GM18505 (cell line): ENCODE measurements around the gene PYGB.

Experiments
- ATAC-seq: cut with Tn5 transposase; IDR thresholded peaks from one replicate; pipeline ENCODE4 v1.9.1; 2021; ENCODE audit not compliant: unreplicated experiment
- POLR2A ChIP-seq: IDR thresholded peaks from 4 replicates; pipeline ENCODE4 v1.6.1; 2011; ENCODE audit warnings: borderline replicate concordance; ENCODE audit not compliant: insufficient read depth, insufficient read length; ENCODE audit errors: extremely low read depth

The PYGB gene

DNA sequence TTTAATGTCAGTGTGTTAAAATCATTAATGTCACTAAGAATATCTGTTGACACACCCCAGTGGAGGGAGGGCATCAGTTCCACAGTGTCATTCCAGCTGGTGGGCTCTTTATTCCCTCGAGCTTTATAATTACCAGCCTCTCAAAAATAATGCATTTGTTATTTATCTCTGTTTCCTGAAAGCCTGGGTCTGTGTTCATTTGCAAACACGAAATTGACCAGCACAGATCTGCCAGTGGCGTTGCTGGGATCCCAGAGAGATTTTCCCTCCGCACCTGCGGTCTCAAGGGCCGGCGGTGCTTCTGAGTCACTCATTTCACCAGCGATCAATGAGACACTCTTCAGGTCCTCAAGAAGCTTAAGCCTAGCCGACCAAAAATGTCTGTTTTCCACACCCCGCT, 5.7 kb upstream of the PYGB start:
- ATAC-seq = no peak
- TF ChIP-seq POLR2A = no peak

DNA sequence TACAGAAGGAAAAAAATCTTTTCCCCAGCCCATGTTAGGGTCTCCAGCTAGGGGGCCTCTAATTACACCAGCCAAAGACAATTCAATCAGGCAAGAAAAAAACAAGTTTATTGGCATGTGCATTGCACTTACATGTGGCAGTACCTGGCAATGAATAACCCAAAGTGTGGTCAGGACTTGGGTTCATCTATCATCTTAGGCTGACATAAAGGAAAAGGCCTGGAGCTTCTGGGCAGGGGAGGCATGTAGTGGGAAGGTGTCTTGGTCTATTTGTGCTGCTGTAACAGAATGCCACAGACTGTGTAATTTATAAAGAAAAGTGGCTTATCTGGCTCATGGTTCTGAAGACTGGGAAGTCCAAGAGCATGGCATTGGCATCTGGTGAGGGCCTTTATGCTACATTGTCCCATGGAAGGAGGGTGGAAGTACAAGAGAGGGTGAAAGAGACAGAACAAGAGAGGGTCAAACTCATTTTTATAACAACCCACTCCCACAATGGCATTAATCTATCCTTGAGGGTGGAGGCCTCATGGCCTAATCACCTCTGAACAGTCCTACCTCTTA, 4.4 kb upstream of the PYGB start:
- no peak for ATAC-seq
- no peak for TF ChIP-seq POLR2A

DNA sequence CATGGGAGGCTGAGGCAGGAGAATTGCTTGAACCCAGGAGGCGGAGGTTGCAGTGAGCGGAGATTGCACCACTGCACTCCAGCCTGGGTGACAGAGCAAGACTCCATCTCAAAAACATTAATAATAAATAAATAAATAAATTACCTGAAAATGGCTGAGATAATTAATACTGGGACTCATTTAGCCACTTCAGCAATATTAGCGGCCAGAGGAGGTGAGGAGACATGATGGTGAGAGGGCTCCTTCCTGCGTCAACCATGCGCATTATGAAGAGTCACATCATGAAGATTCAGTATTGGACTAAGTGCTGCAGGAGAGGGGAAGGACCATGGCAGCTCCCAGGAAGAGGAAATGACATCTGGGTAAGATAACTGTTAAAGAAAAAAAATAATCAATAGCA, 2.9 kb upstream of the PYGB start:
- ATAC-seq = no peak
- TF ChIP-seq POLR2A = no peak

DNA sequence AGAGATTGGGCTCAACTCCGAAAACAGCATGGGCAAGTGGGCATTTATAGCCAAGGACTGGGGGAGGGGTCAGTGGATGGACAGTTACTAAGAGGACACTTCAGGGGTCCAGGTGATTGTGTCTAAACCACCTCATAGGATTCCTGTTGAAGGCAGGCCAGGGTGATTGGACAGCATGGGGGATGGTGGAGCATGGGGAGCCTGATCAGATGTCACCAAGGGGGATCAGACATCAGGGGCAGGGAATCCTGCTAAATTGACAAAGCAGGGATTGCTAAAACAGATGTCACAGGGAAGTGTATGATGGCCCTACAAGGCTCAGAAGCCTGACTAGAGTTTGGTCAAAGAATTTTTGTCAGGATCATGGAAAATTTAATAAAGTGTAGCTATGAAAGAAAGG, 2.4 kb upstream of the PYGB start:
- no peak for ATAC-seq
- TF ChIP-seq POLR2A = no peak

DNA sequence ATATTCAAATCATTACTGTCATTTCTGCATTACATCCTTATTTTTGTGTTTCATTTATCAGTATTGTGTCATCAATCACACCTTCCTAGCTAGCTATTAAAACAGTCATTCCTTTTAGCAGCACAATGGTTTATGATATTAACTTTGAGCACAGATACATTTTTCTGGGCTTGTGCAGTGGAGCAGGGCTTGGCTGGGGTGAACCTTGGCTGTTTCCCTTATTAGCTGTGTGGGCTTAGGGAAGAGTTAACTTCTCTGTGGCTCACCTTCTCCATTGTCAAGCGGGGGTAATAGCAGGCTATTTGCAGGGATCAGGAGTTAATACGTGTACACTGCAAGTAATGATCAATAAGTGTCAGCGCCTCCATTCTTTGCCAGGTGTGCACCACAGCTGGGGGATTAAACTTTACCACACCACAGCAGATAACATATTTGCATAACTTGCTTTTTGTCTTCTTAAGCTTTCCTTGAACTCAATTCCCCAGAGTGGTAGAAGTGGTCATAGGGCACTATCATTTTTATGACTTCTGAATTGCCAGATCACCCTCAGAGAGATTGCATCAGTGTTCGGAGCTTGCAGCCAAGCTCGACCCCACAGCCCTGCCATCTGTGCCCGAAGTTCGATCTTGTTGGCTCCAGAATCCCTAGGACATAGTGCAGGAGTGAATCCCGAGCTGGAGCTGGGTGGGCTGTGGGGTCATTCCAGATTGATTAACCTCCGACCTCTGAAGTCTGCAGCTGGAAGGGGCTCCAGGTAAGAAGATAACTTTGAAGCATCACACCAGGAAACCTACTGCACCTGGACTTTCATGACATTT, 1.5 kb upstream of the PYGB start:
- ATAC-seq = no peak
- no peak for TF ChIP-seq POLR2A

DNA sequence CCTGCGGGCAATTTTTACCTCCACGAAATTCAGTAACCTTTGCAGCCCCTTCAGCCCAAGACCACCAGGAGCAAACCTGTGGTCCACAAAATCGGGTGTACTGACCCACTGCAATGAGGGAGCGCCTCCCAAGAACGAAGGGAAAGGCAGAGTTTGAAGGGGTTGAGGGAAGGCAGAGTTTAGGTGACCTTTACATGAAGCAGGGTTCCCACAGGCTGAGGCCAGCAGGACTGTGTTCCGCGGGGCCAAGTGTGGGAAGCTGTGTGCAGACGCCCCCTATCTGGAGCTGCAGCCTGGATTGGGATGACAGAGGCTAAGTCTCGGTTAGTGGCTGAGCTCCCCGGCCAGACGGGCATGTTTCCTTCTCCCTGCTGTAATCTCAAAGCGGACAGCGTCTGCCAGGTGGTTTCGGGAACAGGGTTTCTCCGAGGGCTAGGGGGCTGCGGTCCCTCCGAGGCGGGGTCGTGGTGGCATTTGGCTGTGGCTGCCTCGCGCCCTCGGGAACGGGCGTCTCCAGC, 826 bp upstream of the PYGB start:
- no peak for TF ChIP-seq POLR2A
- no peak for ATAC-seq

DNA sequence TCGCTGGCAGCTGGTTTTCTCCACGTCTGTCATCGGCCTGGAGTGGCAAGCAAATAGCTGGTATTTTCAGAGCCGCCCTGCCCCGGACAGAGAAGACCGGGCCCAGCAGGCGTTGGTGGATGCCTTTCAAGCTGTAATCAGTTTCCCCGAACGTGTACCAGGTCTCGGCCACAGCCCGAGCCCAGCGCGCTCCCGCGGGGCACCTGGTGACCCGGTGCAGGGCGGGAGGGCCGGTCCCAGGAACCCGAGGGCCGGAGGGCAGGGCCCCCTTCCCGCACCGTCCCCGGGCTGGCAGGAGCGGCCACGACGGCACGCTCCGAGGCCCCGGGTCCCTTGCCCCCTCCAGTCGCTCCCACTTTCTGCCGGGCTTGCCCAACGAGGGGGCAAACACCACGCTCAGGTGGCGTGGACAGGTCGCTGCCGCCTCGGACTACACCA, 348 bp upstream of the PYGB start:
- TF ChIP-seq POLR2A = no peak
- peak; percentile 37 for ATAC-seq

DNA sequence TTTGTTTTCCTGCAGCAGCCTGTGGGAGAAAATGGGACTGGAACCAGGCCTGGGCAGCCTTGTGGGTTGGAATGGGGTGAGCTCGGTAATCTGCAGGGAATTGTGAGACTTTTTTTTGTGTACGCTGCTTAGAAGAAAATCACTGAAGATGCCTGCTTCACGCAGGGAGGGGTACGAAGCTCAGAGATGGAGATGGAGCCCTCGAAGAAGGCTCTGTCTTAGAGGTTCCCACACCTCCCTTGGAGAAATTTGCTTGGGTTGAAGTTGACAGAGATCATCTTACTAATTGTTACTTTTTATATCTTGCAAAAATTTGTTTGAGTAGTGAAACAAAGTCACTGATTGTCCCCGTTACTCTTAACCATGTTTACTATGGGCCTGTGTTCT, 894 bp downstream of the PYGB start:
- no peak for TF ChIP-seq POLR2A
- no peak for ATAC-seq

DNA sequence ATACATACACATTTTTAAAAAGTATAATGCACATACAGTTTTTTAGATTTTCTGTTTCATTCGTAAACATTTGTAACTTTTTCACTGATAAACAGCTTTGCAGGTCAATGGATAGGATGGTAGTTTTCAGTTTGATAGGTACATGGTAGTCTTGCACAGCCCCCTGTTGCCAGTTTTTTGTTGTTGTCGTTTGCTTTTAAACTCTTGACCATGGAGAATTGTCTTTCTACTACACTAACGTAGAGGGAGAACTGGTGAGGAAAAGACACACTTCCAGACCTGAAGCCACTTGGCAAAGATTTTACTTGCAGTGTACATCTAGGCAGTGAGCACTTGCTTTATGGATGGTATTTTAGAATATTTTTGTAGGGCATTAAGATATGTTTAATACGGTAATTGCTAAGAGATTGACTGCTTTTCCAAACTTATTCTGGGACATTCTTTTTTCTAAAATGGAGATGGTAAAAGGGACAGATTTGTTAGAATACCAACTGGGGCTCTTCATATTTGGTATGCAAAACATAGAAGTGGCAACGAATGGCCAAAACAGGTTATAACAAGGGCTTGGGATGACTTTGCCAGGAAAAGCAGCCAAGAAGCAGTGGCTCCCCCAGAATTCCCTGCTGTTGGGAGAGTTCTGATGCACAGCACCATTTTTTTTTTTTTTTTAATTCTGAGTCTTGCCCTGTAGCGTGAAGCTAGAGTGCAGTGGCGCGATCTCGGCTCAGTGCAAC, 1.5 kb downstream of the PYGB start:
- TF ChIP-seq POLR2A = no peak
- no peak for ATAC-seq

DNA sequence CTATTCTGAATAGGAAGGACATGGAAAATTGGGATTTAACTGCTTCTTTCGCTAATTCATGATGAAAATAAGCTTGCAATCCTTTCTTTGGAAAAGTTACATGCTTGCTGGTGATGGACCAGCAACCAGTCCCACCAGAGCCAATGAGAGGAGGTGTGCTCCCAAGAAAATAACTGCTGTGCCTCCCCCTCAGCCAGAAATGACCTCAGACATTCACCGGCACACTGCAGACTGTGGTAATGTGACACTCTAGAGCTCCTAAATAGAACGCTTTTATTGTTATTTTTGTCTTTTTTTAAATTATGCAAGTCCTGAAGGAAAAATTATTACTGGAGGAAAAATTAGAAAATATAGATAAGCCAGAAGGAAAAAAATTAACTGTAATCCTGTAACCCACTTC, 2.6 kb downstream of the PYGB start:
- ATAC-seq = no peak
- no peak for TF ChIP-seq POLR2A

DNA sequence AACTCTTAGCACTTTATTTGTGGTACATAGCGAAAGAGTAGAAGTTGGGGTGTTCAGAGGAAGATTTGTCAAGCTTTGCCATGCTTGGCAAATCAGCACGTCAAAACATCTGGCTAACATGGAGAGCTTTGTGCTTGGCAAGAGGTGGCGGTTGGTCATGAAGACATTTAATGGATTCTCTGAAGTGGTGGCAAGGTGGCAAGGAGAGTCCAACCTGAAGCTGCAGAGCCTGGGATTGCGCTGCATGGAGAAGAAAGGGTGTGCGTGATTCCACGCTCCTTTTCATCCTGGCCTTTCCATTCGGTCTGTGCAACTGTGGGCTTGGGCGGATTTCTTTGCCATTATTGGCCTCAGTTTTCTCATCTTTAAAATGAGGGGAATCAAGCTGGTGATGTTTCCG, 3.1 kb downstream of the PYGB start:
- ATAC-seq = no peak
- TF ChIP-seq POLR2A = no peak

DNA sequence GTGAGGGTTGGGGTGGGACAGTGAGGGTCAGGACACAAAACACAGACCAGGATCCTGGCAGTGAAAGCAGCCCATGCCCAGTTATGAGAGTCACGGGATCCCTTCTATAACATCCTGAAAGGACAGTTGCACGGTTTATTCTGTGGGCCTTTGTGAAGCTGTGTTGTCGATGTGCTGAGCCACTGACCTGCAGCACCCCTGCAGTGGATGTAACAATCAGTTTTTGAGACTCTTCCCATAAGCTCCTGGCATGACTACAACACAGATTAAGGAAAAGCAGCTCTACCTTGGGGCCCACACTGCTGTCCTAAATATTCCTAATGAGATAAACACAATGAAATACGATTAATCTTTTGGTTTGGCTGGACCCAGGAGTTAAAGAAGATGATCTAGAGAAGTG, 3.7 kb downstream of the PYGB start:
- ATAC-seq = no peak
- no peak for TF ChIP-seq POLR2A

DNA sequence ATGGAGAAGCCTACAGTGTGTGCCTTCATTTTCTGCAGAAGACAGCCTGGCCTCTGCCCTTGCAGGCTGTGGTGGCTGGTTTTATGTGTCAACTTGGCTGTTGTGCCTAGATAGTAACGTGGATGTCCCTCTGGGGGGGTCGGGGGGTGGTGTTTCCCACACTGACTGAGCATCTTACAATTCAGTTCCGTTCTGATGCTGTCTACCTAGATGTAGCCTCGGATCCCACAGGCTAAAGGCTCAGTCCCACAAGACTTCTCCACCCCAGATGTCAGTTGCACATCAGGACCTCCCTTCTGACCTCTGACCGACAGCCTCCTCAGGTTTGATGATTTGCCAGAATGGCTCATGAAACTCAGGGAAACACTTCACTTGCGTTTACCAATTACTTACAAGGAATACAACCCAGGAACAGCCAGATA, 4.4 kb downstream of the PYGB start:
- no peak for TF ChIP-seq POLR2A
- ATAC-seq = no peak

DNA sequence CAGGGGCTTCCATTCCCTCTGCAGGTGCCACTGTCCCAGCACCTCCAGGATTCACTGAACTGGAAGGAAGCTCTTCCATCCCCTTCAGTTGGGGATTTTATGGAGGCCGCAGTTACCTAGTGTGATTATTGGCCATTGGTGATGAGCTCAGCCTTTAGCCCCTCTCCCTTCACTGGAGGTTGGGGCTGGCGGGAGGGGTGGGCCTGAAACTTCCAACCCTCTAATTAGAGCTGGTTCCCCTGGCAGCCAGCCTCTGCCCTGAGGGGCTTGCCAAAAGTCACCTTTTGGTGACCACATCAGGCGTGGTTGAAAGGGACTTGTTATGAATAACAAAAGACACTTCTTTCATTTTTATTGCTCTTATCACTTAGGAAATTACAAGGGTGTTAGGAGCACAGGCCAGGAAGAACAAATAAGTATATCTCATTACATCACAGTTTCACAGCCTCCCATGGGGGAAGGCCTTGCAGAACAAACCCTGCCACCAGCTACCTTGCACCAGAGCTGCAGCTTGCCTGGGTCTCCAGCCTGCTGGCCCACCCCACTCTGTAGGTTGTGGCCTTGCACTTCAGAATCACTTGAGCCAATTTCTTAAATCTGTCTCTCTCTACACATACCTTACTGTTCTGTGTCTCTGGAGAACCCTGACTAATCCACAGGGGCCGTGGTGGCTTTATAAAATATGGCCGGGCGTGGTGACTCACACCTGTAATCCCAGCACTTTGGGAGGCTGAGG, 5.0 kb downstream of the PYGB start:
- no peak for ATAC-seq
- no peak for TF ChIP-seq POLR2A
